Measurements from ENCODE around the gene ATRNL1.

ATRNL1 gene

GRCh38 chr10:115956225-115957011 is 863.3 kb downstream of the ATRNL1 start:
- TF ChIP-seq CTCF (IDR thresholded peaks at IDR 0.05; ENCODE audit: low read depth, low read length) = no peak
- no peaks in the 10 kb centered on the region for H3K36me3 ChIP-seq
- no peak overlapping the region for H3K4me3 ChIP-seq (ENCODE audit: low read depth, low read length)
- no peaks in the 10 kb centered on the region for H3K27me3 ChIP-seq
- H3K4me1 ChIP-seq = no peaks in the 10 kb centered on the region
- no peaks in the 10 kb centered on the region for H3K9me3 ChIP-seq
- DNase-seq = no peak

GRCh38 chr10:115957012-115957399 is 863.8 kb downstream of the ATRNL1 start:
- Histone ChIP-seq H3K4me1 (no peaks in the 10 kb centered on the region), H3K4me3 (ENCODE audit: low read depth, low read length) (no peak overlapping the region), H3K9me3 (no peaks in the 10 kb centered on the region), H3K36me3 (no peaks in the 10 kb centered on the region), H3K27me3 (no peaks in the 10 kb centered on the region)
- DNase-seq = no peak
- TF ChIP-seq CTCF (IDR thresholded peaks at IDR 0.05; ENCODE audit: low read depth, low read length) = no peak

GRCh38 chr10:115957786-115958442 is 864.7 kb downstream of the ATRNL1 start:
- no peak overlapping the region for H3K4me3 ChIP-seq (ENCODE audit: low read depth, low read length)
- H3K36me3 ChIP-seq = no peaks in the 10 kb centered on the region
- no peaks in the 10 kb centered on the region for H3K27me3 ChIP-seq
- H3K9me3 ChIP-seq = no peaks in the 10 kb centered on the region
- no peak for DNase-seq
- H3K4me1 ChIP-seq = no peaks in the 10 kb centered on the region
- no peak for TF ChIP-seq CTCF (IDR thresholded peaks at IDR 0.05; ENCODE audit: low read depth, low read length)

GRCh38 chr10:115963848-115964247 is 870.7 kb downstream of the ATRNL1 start:
- 0 out of 2 replicates have a peak, but pooled peaks have one; percentile 8 for TF ChIP-seq CTCF (IDR thresholded peaks at IDR 0.05; ENCODE audit: low read depth, low read length)
- H3K9me3 ChIP-seq = no peaks in the 10 kb centered on the region
- no peaks in the 10 kb centered on the region for H3K27me3 ChIP-seq
- H3K4me1 ChIP-seq = no peaks in the 10 kb centered on the region
- no peak overlapping the region for H3K4me3 ChIP-seq (ENCODE audit: low read depth, low read length)
- DNase-seq = no peak
- H3K36me3 ChIP-seq = no peaks in the 10 kb centered on the region

GRCh38 chr10:115964827-115965226 is 871.7 kb downstream of the ATRNL1 start:
- H3K27me3 ChIP-seq = no peaks in the 10 kb centered on the region
- no peaks in the 10 kb centered on the region for H3K4me1 ChIP-seq
- no peaks in the 10 kb centered on the region for H3K36me3 ChIP-seq
- H3K4me3 ChIP-seq (ENCODE audit: low read depth, low read length) = no peak overlapping the region
- TF ChIP-seq CTCF (IDR thresholded peaks at IDR 0.05; ENCODE audit: low read depth, low read length) = no peak
- DNase-seq = no peak
- no peaks in the 10 kb centered on the region for H3K9me3 ChIP-seq

- no peaks in the 10 kb centered on the region for H3K36me3 ChIP-seq
- no peaks in the 10 kb centered on the region for H3K9me3 ChIP-seq
- no peak for TF ChIP-seq CTCF (IDR thresholded peaks at IDR 0.05; ENCODE audit: low read depth, low read length)
- H3K4me3 ChIP-seq (ENCODE audit: low read depth, low read length) = no peak overlapping the region
- H3K27me3 ChIP-seq = no peaks in the 10 kb centered on the region
- no peak for DNase-seq
- H3K4me1 ChIP-seq = no peaks in the 10 kb centered on the region
Measured at GRCh38 chr10:115965376-115965775, 872.2 kb downstream of the ATRNL1 start.

Measured in BE2C (cell line).